Measurements from ENCODE around the gene SPCS1.
"Not testable (repeated sequence)": the region's sequence is repeated elsewhere in the genome, so short reads cannot be mapped to it uniquely, and the experiment has no call there.

The SPCS1 gene

DNA sequence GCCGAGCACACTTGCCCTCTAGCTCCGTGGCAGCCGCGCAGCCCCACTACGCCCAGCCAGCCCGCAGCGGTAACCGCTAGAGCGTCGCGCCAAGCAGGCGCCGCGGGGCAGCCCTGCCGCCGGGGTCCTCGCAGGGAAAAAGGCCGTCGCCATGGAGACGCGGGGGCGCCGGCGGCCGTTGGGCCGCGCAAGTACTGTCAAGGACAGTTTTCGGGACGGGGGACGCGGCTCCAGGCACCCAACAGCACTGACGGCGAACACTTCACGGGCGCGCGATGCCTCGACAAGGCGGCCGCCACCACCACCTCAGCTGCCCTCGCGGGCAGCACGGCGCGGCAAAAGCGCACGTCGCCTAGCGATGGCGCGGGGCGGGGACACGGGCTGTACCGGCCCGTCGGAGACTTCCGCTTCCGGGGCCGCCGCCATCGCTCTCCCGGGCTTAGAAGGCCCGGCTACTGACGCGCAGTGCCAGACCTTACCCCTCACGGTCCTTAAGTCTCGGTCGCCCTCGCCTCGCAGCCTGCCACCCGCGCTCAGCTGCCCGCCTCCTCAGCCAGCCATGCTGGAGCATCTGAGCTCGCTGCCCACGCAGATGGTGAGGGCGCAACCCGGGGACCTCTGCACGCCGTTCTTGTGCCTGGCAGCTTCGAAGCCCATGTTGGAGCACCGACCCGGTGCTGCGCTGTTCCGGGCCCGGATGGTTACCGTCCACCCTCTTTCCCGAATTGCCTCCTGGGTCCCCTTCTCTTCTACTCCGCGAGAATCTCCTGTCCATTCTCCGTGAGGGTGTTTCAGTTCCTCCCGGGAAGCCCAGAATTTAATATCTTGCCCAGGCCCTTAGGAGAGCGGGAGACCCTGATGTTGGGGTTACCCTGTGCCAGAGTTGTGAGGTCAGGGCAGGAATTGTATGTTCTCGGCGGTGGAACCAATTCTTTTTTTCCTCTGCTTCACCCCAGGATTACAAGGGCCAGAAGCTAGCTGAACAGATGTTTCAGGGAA, at the start of gene SPCS1, which contains the start of gene GLT8D1:
SPCS1 (plus strand) TSS at position 419 of the 999 bp plus-strand sequence; CDS start at position 560, 141 bp downstream.
GLT8D1 (minus strand) TSS at position 104 of the 999 bp plus-strand sequence. CDS start 5,331 bp downstream, outside the sequence.
- peak; percentile 65 to 74 for DNase-seq (ENCODE audit: low read depth in 2 of 2)

DNA sequence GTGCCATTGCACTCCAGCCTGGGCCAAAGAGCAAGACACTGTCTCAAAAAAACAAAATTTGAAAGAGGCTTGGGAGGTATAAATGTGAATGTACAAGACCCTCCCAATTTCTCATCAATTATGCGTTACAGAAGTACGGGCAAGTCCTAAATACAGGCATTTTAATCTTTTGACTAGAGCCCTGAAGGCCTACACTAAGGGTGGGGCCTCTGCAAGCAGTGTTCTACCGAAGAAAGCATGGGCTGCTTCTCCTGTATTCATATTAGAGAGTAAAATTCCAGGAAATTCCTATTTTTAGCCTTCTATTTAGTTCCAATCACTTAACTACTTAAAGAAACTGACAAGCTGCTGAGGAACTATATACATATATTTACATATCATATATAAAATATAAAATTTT, 45.9 kb upstream of the SPCS1 start:
- no peak for DNase-seq (ENCODE audit: low read depth in 2 of 2)

DNA sequence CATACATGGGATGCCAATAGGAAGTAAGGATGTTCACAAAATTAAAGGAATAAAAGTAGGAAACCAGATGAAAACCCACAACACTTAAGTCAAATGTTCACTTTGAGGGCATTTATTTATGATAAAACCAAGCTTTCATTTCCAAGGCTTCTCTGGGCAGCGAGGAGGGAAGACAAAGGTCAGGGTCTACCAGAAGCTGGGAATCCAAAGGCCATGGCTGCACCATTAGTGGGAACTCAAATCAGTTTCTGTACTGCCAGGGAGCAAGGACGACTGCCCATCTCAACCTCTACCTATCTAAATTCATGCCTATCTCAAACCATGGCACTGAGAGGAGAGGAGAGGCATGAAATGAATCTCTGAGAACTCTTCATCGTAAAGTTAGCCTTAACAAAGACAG, 42.8 kb upstream of the SPCS1 start:
- no peak for DNase-seq (ENCODE audit: low read depth in 2 of 2)

DNA sequence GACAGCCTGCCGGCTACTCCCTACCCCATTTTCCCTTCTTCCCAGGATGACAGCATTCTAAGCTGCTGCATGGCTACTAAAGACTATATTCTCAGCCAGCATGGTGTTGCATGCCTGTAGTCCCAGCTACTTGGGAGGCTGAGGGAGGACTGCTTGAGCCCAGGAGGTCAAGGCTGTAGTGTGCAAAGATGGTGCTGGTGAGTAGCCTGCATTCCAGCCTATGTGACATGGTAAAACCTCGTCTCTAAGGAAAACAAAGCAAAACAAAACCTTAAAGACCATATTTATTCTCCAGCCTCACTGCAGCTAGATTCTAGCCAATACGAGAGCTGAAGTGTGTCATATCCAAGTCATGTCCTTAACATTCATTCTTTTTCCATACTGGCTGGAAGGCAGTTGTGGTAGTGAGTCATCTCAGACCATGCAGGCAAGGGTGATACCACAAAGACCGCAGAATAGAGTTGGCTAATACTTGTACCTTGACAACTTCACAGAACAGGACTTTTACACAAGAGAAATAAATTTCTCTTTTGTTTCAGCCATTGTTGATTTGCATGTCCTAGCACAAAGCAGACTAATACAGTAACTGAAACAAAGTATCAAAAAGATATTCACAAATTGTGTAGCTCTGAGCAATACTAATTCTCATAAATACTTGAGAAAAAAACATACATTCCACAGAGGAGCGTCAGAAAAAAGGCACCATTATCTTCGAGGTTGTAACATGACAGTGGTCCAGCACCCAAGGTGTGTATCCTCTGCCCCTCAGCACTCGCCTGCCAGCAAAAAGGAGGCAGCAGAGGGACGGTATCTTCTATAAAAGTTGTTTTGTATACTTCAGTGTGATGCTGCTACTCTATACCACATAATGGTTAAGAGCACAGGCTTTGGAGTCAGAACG, 35.0 kb upstream of the SPCS1 start:
- DNase-seq (ENCODE audit: low read depth in 2 of 2), result no peak

DNA sequence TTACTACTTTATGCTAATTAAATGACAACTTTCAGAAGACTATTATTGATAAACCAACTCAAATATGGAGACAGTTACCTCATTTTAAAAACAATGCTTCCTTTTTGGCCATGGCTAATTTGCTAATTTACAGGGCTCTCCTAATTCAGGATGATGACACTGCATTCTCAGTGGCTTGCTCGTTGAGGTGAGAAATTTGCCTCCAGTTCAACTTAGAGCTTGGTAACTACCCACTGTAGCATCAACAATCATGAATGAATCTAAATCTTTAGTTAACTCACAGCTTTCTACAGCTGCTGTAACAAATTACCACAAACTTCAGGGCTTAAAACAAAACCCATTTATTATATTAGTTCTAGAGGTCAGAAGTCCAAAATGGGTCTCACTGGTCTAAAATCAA, 34.2 kb upstream of the SPCS1 start:
- no peak for DNase-seq (ENCODE audit: low read depth in 2 of 2)

DNA sequence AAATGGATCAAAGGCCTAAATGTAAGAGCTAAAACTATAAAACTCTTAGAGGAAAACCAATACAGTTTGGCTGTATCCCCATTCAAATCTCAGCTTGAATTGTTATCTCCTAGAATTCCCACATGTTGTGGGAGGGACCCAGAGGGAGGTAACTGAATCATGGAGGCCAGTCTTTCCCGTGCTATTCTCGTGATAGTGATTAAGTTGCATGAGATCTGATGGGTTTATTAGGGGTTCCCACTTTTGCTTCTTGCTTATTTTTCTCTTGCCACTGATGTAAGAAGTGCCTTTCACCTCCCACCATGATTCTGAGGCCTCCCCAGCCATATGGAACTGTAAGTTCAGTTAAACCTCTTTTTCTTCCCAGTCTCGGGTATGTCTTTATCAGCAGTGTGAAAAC, 29.7 kb upstream of the SPCS1 start:
- not testable (repeated sequence) for DNase-seq (ENCODE audit: low read depth in 2 of 2)

DNA sequence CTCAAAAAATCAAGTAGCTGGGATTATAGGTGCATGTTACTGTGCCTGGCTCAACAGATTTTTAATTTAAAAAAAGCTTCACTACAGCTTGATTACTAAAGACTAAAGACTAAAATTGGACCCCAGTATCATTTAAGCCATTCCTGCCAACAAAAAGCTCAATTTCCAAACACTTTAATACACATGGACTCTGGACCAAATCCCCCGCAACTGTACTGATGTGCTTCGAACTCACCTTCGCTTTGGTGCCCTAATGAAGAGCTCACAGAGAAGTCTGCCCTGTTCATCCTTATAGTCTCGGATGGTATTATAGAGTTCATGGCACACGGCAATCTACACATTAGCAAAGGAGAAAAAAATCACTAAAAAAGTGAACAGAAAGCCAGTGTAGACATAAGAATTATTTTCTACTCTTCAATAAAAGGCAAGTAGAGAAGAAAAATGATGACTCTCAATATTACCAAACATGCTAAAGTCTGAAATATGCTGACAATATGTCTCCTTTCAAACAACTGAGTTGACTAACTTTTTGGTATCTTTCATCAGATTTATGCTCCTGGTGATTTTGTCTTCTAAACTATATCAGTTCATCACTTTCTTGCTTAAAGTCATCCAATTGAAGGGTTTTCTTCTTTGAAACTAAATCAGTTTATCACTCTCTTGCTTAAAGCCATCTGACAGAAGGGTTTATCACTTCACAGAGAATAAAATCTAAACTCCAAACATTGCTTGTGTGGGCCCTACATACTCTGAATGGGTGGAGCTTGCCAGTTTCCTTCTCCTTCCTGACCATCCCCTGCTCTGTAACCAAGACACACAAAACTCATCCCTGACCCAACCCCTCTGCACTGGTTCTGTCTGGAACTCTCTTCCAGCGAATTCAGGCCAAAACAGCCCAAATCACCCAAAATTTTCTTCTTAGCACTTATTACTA, 27.4 kb upstream of the SPCS1 start:
- no peak for DNase-seq (ENCODE audit: low read depth in 2 of 2)

DNA sequence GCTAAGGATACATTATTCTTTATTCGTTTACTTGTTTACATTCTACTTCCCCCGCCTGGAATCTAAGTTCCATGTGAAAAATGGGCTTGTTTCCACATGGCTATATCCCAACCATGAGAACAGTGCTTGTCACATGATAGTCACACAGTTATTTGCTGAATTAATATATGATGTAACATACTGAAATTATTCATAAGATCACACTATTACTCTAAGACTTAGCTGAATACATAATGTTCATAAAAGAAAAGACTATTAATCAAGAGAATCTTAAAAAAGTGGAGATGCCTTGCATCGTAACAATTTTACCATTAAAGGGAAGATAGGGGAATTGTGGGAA, 26.7 kb upstream of the SPCS1 start:
- no peak for DNase-seq (ENCODE audit: low read depth in 2 of 2)

DNA sequence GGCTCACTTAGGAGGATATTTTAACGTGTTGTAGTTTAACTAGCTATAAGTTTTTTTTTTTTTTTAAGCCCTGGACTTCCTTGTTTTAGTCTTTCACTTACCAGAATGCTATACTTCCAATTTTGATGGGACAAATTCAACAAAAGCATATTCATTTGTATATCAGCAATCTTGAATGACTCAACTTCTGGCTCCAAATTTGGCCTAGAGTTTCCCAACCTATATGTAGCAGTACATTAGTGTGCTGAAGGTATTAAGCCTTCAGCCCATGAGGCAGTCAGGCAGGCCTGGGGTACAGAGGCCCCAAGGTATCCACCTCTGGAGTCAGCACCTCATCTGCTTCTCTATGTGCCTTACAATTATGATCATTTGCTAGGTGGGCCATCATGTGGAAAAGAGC, 26.1 kb upstream of the SPCS1 start:
- no peak for DNase-seq (ENCODE audit: low read depth in 2 of 2)

DNA sequence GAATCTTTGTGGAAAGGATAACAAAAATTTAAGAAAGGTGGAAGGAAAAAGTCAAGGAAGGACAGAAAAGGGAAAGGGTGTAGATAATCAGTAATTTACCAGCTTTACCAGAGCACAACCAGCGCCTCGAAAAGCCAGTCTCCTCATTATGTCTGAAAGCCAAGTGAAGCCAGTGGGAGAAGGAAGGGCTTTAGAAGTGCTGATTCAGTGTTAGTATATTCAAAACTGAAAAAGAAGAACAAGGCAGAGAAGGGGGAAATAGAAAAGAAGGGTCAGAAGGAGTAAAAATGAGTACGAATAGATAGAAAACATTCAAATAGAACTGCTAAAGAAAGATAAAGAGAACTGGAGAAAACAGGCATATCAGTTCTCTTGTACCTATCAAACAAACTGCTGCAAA, 24.3 kb upstream of the SPCS1 start:
- no peak for DNase-seq (ENCODE audit: low read depth in 2 of 2)

DNA sequence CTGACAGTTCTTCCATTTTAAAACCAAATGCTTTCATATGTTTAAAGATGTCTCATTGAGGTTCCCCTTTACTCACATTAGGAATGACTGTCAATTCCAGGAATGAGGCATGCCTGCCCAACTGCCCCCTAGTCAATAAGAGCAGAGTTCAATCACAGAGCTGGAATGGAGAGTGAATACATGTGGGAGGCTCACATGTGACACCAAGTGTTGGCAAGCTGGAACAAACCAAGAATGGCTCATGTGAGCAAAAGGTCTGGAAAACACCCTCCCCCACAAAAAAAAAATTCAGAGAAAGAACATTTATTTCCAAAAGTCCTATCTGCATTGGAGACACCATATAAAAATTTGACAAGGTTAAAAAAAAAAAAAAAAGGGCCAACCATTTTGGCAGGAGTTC, 23.9 kb upstream of the SPCS1 start:
- no peak for DNase-seq (ENCODE audit: low read depth in 2 of 2)

DNA sequence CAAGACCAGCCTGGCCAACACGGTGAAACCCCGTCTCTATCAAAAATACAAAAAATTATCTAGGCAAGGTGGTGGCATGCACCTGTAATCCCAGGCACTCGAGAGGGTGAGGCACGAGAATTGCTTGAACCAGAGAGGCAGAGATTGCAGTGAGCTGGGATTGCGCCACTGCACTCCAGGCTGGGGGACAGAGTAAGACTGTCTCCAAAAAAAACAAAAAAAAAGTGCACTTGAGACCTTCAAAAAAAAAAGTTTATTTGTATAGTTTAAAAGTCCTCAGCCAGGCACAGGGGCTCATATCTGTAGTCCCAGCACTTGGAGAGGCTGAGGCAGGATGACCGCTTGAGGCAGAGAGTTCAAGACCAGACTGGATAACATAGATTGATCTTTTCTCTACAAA, 22.3 kb upstream of the SPCS1 start:
- DNase-seq (ENCODE audit: low read depth in 2 of 2), result no peak

DNA sequence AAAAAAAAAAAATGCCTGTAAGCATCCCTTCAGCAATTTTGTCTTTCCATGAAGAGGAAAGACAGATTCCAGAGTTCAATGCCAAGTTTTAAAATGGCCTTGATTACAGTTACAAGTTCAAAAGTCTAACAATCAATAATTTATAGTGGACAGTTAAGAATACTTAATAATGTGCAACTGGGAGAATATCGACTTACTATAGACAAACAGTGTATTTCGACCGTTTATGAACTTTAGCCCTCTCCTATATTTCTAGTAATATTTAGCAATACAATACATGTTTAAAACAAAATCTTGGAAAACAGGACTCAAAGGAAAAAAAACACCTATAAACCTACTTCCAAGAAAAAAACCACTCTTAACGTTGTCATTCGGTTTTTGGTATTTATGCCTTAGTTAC, 21.7 kb upstream of the SPCS1 start:
- DNase-seq (ENCODE audit: low read depth in 2 of 2), result no peak

DNA sequence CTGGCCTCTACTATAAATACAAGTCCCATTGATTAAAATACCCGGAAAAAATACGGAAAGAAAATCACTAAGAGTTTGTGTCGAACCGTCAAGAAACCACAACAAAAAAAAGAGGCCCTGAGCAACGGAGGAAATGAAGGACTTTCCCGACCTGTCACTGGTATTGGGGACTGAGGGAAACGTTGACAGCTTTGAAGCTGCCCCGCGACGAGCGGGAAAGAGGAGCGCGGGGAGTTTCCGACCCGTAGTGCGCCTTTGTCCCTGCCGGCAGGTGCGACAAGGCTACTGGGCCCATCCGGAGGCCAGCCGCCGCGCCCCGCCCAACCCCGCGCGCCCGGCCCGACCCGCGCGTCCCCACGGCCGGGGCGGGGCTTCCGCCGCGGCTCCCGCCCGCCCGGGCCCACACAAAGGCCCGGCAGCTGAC, 20.6 kb upstream of the SPCS1 start:
- peak; percentile 52 to 53 for DNase-seq (ENCODE audit: low read depth in 2 of 2)

DNA sequence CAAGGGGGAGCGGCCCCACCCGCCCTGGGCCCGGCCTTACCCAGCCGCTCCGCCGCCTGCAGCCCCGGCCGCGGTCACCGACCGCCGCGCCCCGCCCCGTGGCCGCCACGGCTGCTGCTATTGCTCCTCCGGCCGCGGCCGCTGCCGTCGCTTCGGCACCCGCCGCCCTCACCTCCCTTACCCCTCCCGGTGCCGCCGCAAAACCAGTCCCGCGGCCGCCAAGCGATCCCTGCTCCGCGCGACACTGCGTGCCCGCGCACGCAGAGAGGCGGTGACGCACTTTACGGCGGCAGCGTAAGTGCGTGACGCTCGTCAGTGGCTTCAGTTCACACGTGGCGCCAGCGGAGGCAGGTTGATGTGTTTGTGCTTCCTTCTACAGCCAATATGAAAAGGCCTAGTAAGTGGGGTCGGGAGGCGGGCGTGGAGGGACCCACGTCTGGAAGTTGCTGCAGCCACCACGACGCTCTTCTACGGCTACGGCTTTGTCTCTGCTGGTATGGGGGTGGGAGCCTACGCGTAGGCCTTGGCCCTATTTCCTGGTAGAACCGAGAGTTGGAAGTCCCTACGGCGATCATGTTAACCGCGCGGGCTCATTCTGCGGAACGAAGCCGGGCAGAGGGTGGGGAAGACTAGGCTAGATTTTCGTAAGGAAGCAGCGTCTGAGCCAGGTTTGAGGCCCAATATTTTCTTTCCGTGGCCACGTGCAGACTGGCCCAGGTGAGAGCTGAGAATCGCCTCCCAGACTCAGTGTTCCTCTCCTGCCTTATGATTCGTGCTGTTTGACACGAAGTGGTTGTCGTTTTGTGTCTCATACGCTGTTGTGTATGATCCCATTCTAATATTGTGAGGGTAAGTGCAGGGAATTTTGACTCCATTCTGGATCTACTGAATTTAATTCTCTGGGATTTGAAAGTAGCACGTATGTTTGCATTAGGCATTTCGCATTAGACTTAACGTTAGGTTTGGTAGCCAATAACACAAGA, 19.9 kb upstream of the SPCS1 start, which contains the start of the genes GNL3 and PBRM1:
GNL3 (plus strand) TSS at position 324 of the 983 bp plus-strand sequence; CDS start at position 385, 61 bp downstream.
PBRM1 (minus strand) TSS at position 205 of the 983 bp plus-strand sequence.
- peak; percentile 79 to 80 for DNase-seq (ENCODE audit: low read depth in 2 of 2)

DNA sequence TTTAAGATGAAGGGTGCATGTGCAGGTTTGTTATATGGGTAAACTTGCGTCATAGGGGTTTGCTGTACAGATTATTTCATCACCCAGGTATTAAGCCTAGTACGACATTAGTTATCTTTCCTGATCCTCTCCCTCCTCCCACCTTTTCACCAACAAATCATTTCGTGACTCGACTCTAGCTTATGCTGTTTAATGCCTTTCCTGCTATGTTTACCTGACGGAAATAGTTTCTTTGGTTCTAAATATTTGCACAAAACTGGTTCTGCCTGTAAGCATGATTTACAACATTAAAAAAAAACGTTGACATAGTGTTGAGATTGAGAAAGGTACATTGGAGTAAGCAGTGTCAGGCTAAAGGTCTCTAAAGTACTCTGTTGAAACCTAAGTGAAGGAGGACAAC, 17.6 kb upstream of the SPCS1 start:
- DNase-seq (ENCODE audit: low read depth in 2 of 2), result no peak

DNA sequence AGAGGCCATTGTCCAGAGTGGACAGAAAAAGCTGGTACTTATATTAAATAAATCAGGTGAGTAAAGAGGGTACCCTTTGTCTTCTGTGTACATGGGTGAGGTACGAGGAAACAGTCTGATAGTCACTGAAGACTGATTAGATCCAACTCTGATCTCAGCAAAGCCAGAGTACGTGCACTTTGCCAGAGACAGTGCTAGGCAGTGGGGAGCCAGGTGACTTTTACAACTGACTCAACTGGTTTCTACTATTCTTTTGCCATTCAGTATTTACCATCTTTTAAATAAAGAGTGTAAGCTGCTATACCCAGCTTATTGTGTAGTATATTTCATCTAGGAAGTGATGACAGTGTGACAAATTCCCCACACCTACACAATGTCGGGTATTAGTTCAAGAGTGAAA, 16.8 kb upstream of the SPCS1 start:
- DNase-seq (ENCODE audit: low read depth in 2 of 2), result no peak

DNA sequence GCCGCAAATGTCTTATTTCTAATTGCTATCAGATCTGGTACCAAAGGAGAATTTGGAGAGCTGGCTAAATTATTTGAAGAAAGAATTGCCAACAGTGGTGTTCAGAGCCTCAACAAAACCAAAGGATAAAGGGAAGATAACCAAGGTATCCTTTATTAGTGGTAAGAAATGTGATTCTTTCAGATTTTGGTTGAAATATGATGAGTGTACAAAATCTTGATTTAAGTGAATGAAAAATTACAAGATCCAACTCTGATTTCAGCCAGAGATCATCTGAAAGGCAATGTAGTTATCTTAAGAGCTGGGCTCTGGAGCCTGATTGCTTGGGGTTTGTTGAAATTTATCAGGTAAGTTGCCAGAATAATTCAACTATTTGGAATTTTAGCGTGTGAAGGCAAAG, 15.3 kb upstream of the SPCS1 start:
- DNase-seq (ENCODE audit: low read depth in 2 of 2), result no peak

DNA sequence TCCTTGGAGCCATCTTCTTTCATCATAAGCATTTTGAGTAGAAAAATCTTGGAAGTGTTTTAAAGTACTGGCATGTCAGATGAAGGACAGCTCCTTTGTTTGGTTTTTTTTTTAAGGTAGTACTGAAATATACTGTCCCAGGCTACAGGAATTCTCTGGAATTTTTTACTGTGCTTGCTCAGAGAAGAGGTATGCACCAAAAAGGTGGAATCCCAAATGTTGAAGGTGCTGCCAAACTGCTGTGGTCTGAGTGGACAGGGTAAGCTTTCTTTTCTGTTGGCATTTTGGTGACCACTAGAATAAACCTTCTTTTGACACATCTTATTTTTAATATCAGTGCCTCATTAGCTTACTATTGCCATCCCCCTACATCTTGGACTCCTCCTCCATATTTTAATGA, 12.8 kb upstream of the SPCS1 start:
- no peak for DNase-seq (ENCODE audit: low read depth in 2 of 2)
